ENCODE measurements around the gene GRAMD1B. TPM values are rescaled to one million over a fixed set of nuclear protein-coding genes. Genes with fewer than 3 reads are reported as not detected.

GRAMD1B gene
- total RNA-seq, 1 donor from 2014 or later: 15.0 TPM

- ChIA-PET CTCF (no interaction called here), POLR2A (no interaction called here)
- TF ChIP-seq CTCF (IDR thresholded peaks at IDR 0.05): no peak
- no peak for ATAC-seq (ENCODE audit: low read depth)
- H3K36me3 Mint-ChIP-seq (ENCODE audit: low read depth): no peaks in the 10 kb centered on the region
- intact Hi-C loops (cut with micrococcal nuclease): no loop called here
- H3K27me3 Mint-ChIP-seq: no peaks in the 10 kb centered on the region
- no peak for DNase-seq
- H3K4me1 Mint-ChIP-seq: peaks cover 16% of the 10 kb centered on the region
- no peak overlapping the region for H3K4me3 Mint-ChIP-seq
- no peaks in the 10 kb centered on the region for H3K9me3 Mint-ChIP-seq
- no peak overlapping the region for H3K27ac Mint-ChIP-seq
Observed at GRCh38 chr11:123549926-123550917, 120.2 kb downstream of the GRAMD1B start.

GRCh38 chr11:123551079-123551478 lies 121.0 kb downstream of the GRAMD1B start:
- Mint-ChIP-seq H3K27ac (no peak overlapping the region), H3K36me3 (ENCODE audit: low read depth) (no peaks in the 10 kb centered on the region), H3K27me3 (no peaks in the 10 kb centered on the region), H3K9me3 (no peaks in the 10 kb centered on the region), H3K4me1 (peaks cover 15% of the 10 kb centered on the region), H3K4me3 (no peak overlapping the region)
- intact Hi-C loops (cut with micrococcal nuclease): no loop called here
- no peak for TF ChIP-seq CTCF (IDR thresholded peaks at IDR 0.05)
- no peak for DNase-seq
- CTCF ChIA-PET: no interaction called here
- ATAC-seq (ENCODE audit: low read depth): no peak
- POLR2A ChIA-PET: no interaction called here

GRCh38 chr11:123556633-123557032 lies 126.6 kb downstream of the GRAMD1B start:
- Mint-ChIP-seq H3K4me1 (peaks cover 20% of the 10 kb centered on the region), H3K36me3 (ENCODE audit: low read depth) (no peaks in the 10 kb centered on the region), H3K9me3 (no peaks in the 10 kb centered on the region), H3K4me3 (no peak overlapping the region), H3K27ac (no peak overlapping the region), H3K27me3 (no peaks in the 10 kb centered on the region)
- ChIA-PET POLR2A (no interaction called here), CTCF (interaction anchor here (0.7 kb wide), 1 partner anchor 149 kb away, joined by 3 read pairs; no protein-coding TSS in a partner anchor)
- no peak for DNase-seq
- TF ChIP-seq CTCF (IDR thresholded peaks at IDR 0.05): no peak
- no peak for ATAC-seq (ENCODE audit: low read depth)
- intact Hi-C loops (cut with micrococcal nuclease): no loop called here

- intact Hi-C loops (cut with micrococcal nuclease): no loop called here
- ChIA-PET POLR2A (no interaction called here), CTCF (interaction anchor here (0.8 to 1.7 kb wide), 4 partner anchors 10 to 151 kb away, joined by 3 to 6 read pairs (median 4); no protein-coding TSS in a partner anchor)
- H3K4me1 Mint-ChIP-seq: peaks cover 23% of the 10 kb centered on the region
- H3K27me3 Mint-ChIP-seq: no peaks in the 10 kb centered on the region
- DNase-seq: no peak
- ATAC-seq (ENCODE audit: low read depth): no peak
- TF ChIP-seq CTCF (IDR thresholded peaks at IDR 0.05): no peak
- no peaks in the 10 kb centered on the region for H3K36me3 Mint-ChIP-seq (ENCODE audit: low read depth)
- H3K27ac Mint-ChIP-seq: no peak overlapping the region
- no peaks in the 10 kb centered on the region for H3K9me3 Mint-ChIP-seq
- peak overlapping the region; percentile 86 for H3K4me3 Mint-ChIP-seq
Observed at GRCh38 chr11:123558536-123559315, 128.7 kb downstream of the GRAMD1B start.

Data from activated B cell treated with CpG ODN at 0.5 μM for 24 hours (primary cell).